ENCODE data around the gene ROCK1.

GRCh38 chr18:20971886-20972267, 139.7 kb downstream of the ROCK1 start:
- no peak for TF ChIP-seq EZH2 (IDR thresholded peaks at IDR 0.05)
- TF ChIP-seq, protein P1, sequence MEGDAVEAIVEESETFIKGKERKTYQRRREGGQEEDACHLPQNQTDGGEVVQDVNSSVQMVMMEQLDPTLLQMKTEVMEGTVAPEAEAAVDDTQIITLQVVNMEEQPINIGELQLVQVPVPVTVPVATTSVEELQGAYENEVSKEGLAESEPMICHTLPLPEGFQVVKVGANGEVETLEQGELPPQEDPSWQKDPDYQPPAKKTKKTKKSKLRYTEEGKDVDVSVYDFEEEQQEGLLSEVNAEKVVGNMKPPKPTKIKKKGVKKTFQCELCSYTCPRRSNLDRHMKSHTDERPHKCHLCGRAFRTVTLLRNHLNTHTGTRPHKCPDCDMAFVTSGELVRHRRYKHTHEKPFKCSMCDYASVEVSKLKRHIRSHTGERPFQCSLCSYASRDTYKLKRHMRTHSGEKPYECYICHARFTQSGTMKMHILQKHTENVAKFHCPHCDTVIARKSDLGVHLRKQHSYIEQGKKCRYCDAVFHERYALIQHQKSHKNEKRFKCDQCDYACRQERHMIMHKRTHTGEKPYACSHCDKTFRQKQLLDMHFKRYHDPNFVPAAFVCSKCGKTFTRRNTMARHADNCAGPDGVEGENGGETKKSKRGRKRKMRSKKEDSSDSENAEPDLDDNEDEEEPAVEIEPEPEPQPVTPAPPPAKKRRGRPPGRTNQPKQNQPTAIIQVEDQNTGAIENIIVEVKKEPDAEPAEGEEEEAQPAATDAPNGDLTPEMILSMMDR (IDR thresholded peaks at IDR 0.05) = peak; percentile 46
- no peak for TF ChIP-seq EZH2phosphoT487 (IDR thresholded peaks at IDR 0.05)
